Vagina (tissue), 2 donors: ENCODE measurements around the gene AP1S1.

Source experiments
- POLR2AphosphoS5 ChIP-seq, 2 donors: sonication (generic); formaldehyde crosslinking; IDR thresholded peaks; one replicate each; pipeline ENCODE4 v1.9.0; 2017; ENCODE audit warnings: antibody characterized with exemption in 2 of 2, mild to moderate bottlenecking in 2 of 2, low read depth in 1 of 2; ENCODE audit not compliant: insufficient read depth in 1 of 2
- TF ChIP-seq, protein P1 (sequence below), 3 experiments: fragments of 450-650 bp in 2 of 3; fragments of 200-600 bp in 1 of 3; sonication (generic) in 1 of 3; IDR thresholded peaks; one replicate each; pipeline ENCODE4 v1.5.1; 2017 to 2019; ENCODE audit warnings: antibody characterized with exemption in 3 of 3, mild to moderate bottlenecking in 2 of 3, moderate library complexity in 2 of 3

DNA sequence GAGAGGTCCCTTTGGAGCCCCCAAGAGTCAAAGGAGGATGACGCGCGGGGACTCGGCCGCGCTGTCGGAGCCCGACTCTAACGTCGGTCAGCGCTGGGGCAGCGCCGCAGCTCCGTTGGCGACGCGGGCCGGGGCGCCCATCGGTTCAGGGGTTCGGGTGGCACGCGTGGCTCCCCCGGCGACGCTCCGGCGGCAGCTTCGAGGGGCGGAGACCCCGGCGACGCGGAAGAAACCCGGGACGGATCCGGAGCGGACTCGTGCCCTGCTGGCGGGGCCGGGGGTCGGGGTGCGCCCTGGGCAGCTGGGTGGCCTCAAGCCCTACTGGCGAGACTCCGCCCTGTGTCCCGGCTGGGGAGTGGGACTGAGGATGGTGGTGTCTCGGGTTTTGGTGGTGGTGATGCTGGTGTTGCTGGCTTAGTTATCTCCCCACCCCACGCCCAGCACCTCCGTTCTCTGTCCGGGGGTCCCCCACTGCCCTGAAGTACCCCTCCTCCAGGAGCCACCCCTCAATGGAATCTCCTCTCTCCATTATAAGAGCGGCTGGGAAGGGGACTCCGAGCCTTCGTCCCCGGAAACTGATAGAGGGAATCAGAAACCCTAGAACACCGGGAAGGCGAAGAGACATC lies 26.0 kb downstream of the AP1S1 start, which contains the start of gene NAT16:
- no peak for TF ChIP-seq POLR2AphosphoS5 (IDR thresholded peaks at IDR 0.05; ENCODE audit: insufficient read depth in 1 of 2, low read depth in 1 of 2)
- TF ChIP-seq, protein P1, sequence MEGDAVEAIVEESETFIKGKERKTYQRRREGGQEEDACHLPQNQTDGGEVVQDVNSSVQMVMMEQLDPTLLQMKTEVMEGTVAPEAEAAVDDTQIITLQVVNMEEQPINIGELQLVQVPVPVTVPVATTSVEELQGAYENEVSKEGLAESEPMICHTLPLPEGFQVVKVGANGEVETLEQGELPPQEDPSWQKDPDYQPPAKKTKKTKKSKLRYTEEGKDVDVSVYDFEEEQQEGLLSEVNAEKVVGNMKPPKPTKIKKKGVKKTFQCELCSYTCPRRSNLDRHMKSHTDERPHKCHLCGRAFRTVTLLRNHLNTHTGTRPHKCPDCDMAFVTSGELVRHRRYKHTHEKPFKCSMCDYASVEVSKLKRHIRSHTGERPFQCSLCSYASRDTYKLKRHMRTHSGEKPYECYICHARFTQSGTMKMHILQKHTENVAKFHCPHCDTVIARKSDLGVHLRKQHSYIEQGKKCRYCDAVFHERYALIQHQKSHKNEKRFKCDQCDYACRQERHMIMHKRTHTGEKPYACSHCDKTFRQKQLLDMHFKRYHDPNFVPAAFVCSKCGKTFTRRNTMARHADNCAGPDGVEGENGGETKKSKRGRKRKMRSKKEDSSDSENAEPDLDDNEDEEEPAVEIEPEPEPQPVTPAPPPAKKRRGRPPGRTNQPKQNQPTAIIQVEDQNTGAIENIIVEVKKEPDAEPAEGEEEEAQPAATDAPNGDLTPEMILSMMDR (IDR thresholded peaks at IDR 0.05): no peak
